Measurements from ENCODE around the gene PLXNA2. TPM values are rescaled to one million over a fixed set of nuclear protein-coding genes. Genes with fewer than 3 reads are reported as not detected.

PLXNA2 gene
- polyA plus RNA-seq, 6 donors from 2014 or later: 0.35 to 1.6 (median 0.60) TPM; not detected in 1

- Mint-ChIP-seq H3K4me1 (peaks cover 5 to 9% (median 8%) of the 10 kb centered on the region in 3 donors), H3K36me3 (no peaks in the 10 kb centered on the region), H3K9me3 (no peaks in the 10 kb centered on the region), H3K27ac (peak overlapping the region in 1 of 6 donors; percentile 16), H3K27me3 (peaks cover 9 to 22% (median 22%) of the 10 kb centered on the region in 3 donors), H3K4me3 (no peak overlapping the region)
- ATAC-seq (ENCODE audit: low read depth in 2 of 2): no peak
- no peak for DNase-seq
These were observed 114.7 kb downstream of the PLXNA2 start for GRCh38 chr1:208129487-208129886.

GRCh38 chr1:208129060-208129459 lies 115.1 kb downstream of the PLXNA2 start:
- peaks cover 9 to 22% (median 22%) of the 10 kb centered on the region in 3 donors for H3K27me3 Mint-ChIP-seq
- no peaks in the 10 kb centered on the region for H3K9me3 Mint-ChIP-seq
- no peaks in the 10 kb centered on the region for H3K36me3 Mint-ChIP-seq
- H3K27ac Mint-ChIP-seq: no peak overlapping the region
- ATAC-seq (ENCODE audit: low read depth in 2 of 2): no peak
- H3K4me3 Mint-ChIP-seq: peak overlapping the region in 1 of 8 donors; percentile 37
- DNase-seq: no peak
- H3K4me1 Mint-ChIP-seq: peaks cover 5 to 9% (median 8%) of the 10 kb centered on the region in 3 donors

- H3K27me3 Mint-ChIP-seq: peaks cover 9 to 22% (median 20%) of the 10 kb centered on the region in 3 donors
- no peak for ATAC-seq (ENCODE audit: low read depth in 2 of 2)
- no peak for DNase-seq
- no peak overlapping the region for H3K4me3 Mint-ChIP-seq
- no peak overlapping the region for H3K27ac Mint-ChIP-seq
- H3K36me3 Mint-ChIP-seq: no peaks in the 10 kb centered on the region
- peaks cover 5 to 9% (median 8%) of the 10 kb centered on the region in 3 donors for H3K4me1 Mint-ChIP-seq
- H3K9me3 Mint-ChIP-seq: no peaks in the 10 kb centered on the region
These were observed 116.2 kb downstream of the PLXNA2 start for GRCh38 chr1:208127792-208128529.

GRCh38 chr1:208127284-208127683 lies 116.9 kb downstream of the PLXNA2 start:
- DNase-seq: no peak

GRCh38 chr1:208126108-208126507 lies 118.1 kb downstream of the PLXNA2 start:
- Mint-ChIP-seq H3K27me3 (peaks cover 4 to 11% (median 8%) of the 10 kb centered on the region in 3 donors), H3K36me3 (no peaks in the 10 kb centered on the region), H3K9me3 (no peaks in the 10 kb centered on the region), H3K4me1 (no peaks in the 10 kb centered on the region), H3K4me3 (no peak overlapping the region), H3K27ac (no peak overlapping the region)
- no peak for ATAC-seq (ENCODE audit: low read depth in 2 of 2)
- DNase-seq: no peak

More at GRCh38 chr1:208127284-208127683, 116.9 kb downstream of the PLXNA2 start:
- Mint-ChIP-seq H3K36me3 (no peaks in the 10 kb centered on the region), H3K4me3 (no peak overlapping the region), H3K4me1 (peaks cover 5 to 7% (median 7%) of the 10 kb centered on the region in 3 donors), H3K27ac (no peak overlapping the region), H3K9me3 (no peaks in the 10 kb centered on the region), H3K27me3 (peaks cover 9 to 22% (median 19%) of the 10 kb centered on the region in 3 donors)
- ATAC-seq (ENCODE audit: low read depth in 2 of 2): no peak

GRCh38 chr1:208122612-208123358 lies 121.4 kb downstream of the PLXNA2 start:
- DNase-seq: no peak
- H3K4me3 Mint-ChIP-seq: no peak overlapping the region
- ATAC-seq (ENCODE audit: low read depth in 2 of 2): no peak
- no peak overlapping the region for H3K27ac Mint-ChIP-seq
- H3K9me3 Mint-ChIP-seq: no peaks in the 10 kb centered on the region
- H3K36me3 Mint-ChIP-seq: no peaks in the 10 kb centered on the region
- H3K27me3 Mint-ChIP-seq: no peaks in the 10 kb centered on the region
- no peaks in the 10 kb centered on the region for H3K4me1 Mint-ChIP-seq

GRCh38 chr1:208121813-208122364 lies 122.3 kb downstream of the PLXNA2 start:
- DNase-seq: no peak
- Mint-ChIP-seq H3K9me3 (no peaks in the 10 kb centered on the region), H3K27ac (no peak overlapping the region)

GRCh38 chr1:208120431-208120790 lies 123.8 kb downstream of the PLXNA2 start:
- no peak for ATAC-seq (ENCODE audit: low read depth in 2 of 2)
- H3K4me1 Mint-ChIP-seq: no peaks in the 10 kb centered on the region
- no peak for DNase-seq
- H3K4me3 Mint-ChIP-seq: no peak overlapping the region
- H3K27me3 Mint-ChIP-seq: peaks cover 0 to 8% (median 5%) of the 10 kb centered on the region in 3 donors
- H3K36me3 Mint-ChIP-seq: no peaks in the 10 kb centered on the region
- no peaks in the 10 kb centered on the region for H3K9me3 Mint-ChIP-seq
- peak overlapping the region in 1 of 6 donors; percentile 22 for H3K27ac Mint-ChIP-seq

More at GRCh38 chr1:208121813-208122364, 122.3 kb downstream of the PLXNA2 start:
- Mint-ChIP-seq H3K4me1 (no peaks in the 10 kb centered on the region), H3K27me3 (no peaks in the 10 kb centered on the region), H3K4me3 (no peak overlapping the region), H3K36me3 (no peaks in the 10 kb centered on the region)
- no peak for ATAC-seq (ENCODE audit: low read depth in 2 of 2)

- Mint-ChIP-seq H3K9me3 (no peaks in the 10 kb centered on the region), H3K4me1 (no peaks in the 10 kb centered on the region), H3K27ac (no peak overlapping the region), H3K36me3 (no peaks in the 10 kb centered on the region), H3K27me3 (peaks cover 0 to 8% (median 5%) of the 10 kb centered on the region in 3 donors), H3K4me3 (no peak overlapping the region)
- no peak for ATAC-seq (ENCODE audit: low read depth in 2 of 2)
- no peak for DNase-seq
These were observed 125.2 kb downstream of the PLXNA2 start for GRCh38 chr1:208118841-208119606.

GRCh38 chr1:208118306-208118705 lies 125.9 kb downstream of the PLXNA2 start:
- no peaks in the 10 kb centered on the region for H3K4me1 Mint-ChIP-seq
- H3K27me3 Mint-ChIP-seq: peaks cover 0 to 8% (median 5%) of the 10 kb centered on the region in 3 donors
- ATAC-seq (ENCODE audit: low read depth in 2 of 2) (no peak), DNase-seq (no peak)
- no peaks in the 10 kb centered on the region for H3K9me3 Mint-ChIP-seq
- no peak overlapping the region for H3K27ac Mint-ChIP-seq
- H3K36me3 Mint-ChIP-seq: no peaks in the 10 kb centered on the region
- H3K4me3 Mint-ChIP-seq: no peak overlapping the region

- ATAC-seq (ENCODE audit: low read depth in 2 of 2) (no peak), DNase-seq (no peak)
- Mint-ChIP-seq H3K36me3 (no peaks in the 10 kb centered on the region), H3K27ac (no peak overlapping the region), H3K27me3 (peaks cover 0 to 8% (median 5%) of the 10 kb centered on the region in 3 donors), H3K4me1 (no peaks in the 10 kb centered on the region), H3K4me3 (no peak overlapping the region), H3K9me3 (no peaks in the 10 kb centered on the region)
These were observed 126.4 kb downstream of the PLXNA2 start for GRCh38 chr1:208117826-208118225.

GRCh38 chr1:208117409-208117808 lies 126.8 kb downstream of the PLXNA2 start:
- DNase-seq (no peak), ATAC-seq (ENCODE audit: low read depth in 2 of 2) (no peak)
- Mint-ChIP-seq H3K4me3 (no peak overlapping the region), H3K36me3 (no peaks in the 10 kb centered on the region), H3K9me3 (no peaks in the 10 kb centered on the region), H3K27ac (no peak overlapping the region), H3K27me3 (peaks cover 0 to 8% (median 8%) of the 10 kb centered on the region in 3 donors), H3K4me1 (no peaks in the 10 kb centered on the region)
